Ovary (tissue), 9 donors: ENCODE measurements around the gene ZFYVE16. TPM values are rescaled to one million over a fixed set of nuclear protein-coding genes. Genes with fewer than 3 reads are reported as not detected.
"Not testable (repeated sequence)": the region's sequence is repeated elsewhere in the genome, so short reads cannot be mapped to it uniquely, and the experiment has no call there.

Experiments
- DNase-seq, 5 donors: peaks; one replicate each; pipeline ENCODE4 v3.0.0-alpha.2; 2019 to 2020
- H3K27ac ChIP-seq, 2 donors: fragments of 200-600 bp; one replicate each; pipeline versions ENCODE4 v1.5.1 to v1.8.0; 2019 to 2022
- H3K27me3 ChIP-seq: fragments of 200-600 bp; one replicate; pipeline ENCODE4 v1.8.0; 2022
- H3K36me3 ChIP-seq: fragments of 200-600 bp; sonication (generic); one replicate; pipeline ENCODE4 v1.5.1; 2019
- H3K4me1 ChIP-seq: one replicate; pipeline ENCODE4 v1.8.1; 2013; ENCODE audit warnings: mild to moderate bottlenecking, moderate library complexity; ENCODE audit not compliant: insufficient read depth
- H3K4me3 ChIP-seq: fragments of 200-600 bp; sonication (generic); one replicate; pipeline ENCODE4 v1.5.1; 2017
- H3K9me3 ChIP-seq, 2 donors: fragments of 200-600 bp in 1 of 2; sonication (generic) in 1 of 2; one replicate each; pipeline versions ENCODE4 v1.5.1 to v1.8.1; 2013 to 2019; ENCODE audit warnings: mild to moderate bottlenecking in 1 of 2, moderate library complexity in 1 of 2
- CTCF ChIP-seq, 3 donors: fragments of 450-650 bp in 2 of 3; fragments of 200-600 bp in 1 of 3; IDR thresholded peaks; one replicate each; pipeline versions ENCODE4 v1.5.1 to v1.8.0; 2016 to 2022; ENCODE audit warnings: antibody characterized with exemption in 3 of 3, mild to moderate bottlenecking in 1 of 3
- EP300 ChIP-seq: sonication (generic); formaldehyde crosslinking; IDR thresholded peaks from one replicate; pipeline ENCODE4 v1.6.1; 2017; ENCODE audit warnings: antibody characterized with exemption
- POLR2A ChIP-seq: fragments of 450-650 bp; IDR thresholded peaks from one replicate; pipeline ENCODE4 v1.6.1; 2017; ENCODE audit warnings: antibody characterized with exemption, mild to moderate bottlenecking, moderate library complexity
- WGBS, 3 donors: extraction: QIAGEN DNeasy Blood & Tissue Kit in 1 of 3; methylation state at CpG; one replicate each; pipeline versions ENCODE4 v1.1.5 to v1.1.7; 2013 to 2017; 5-methylcytosine and 5-hydroxymethylcytosine counted together
- intact Hi-C, 4 donors: fragments of 100-400 bp; cut with DNase I; formaldehyde crosslinking; loops; one replicate each; pipeline versions ENCODE4 v1.11.0 to v1.15.1; 2022 to 2023
- polyA plus RNA-seq, 2 donors: library from polyadenylated mRNA; stranded (reverse); fragments of 200-250 nt in 1 of 2; fragments of 350-450 nt in 1 of 2; fragmentation: Illumina TruSeq in 1 of 2; extraction: RNeasy Lipid Tissue Mini Kit (QIAGEN cat#74804) in 1 of 2; gene quantifications; one replicate each; pipeline ENCODE4 v1.2.3, GENCODE V29; 2013 to 2014
- total RNA-seq, 7 donors: library from RNA; depleted of rRNA in 2 of 7; stranded (reverse); fragments of >200 nt in 2 of 7; fragmentation: NEBNext Ultra II Directional in 3 of 7; extraction: Animal tissue kit (Norgen Biotek cat#: 25700) in 3 of 7; gene quantifications; one replicate each; pipeline versions ENCODE4 v1.1.0 to v1.2.4, GENCODE V29; 2016 to 2023
- donor health status: DM: no; HTN: no; CAD: no; lungs with moderate emphysema.
- donor health status: DM: no; HTN: no; CAD: no.
- donor health status: Bipolar disorder and iron deficiency.
- donor health status: DM: yes; HTN: yes; CAD: no.
- donor health status: DM: no; HTN: no; CAD: no.
- donor health status: DM: yes; HTN: yes; CAD: no.

ZFYVE16 gene
- total and polyA plus RNA-seq, 9 donors: 17.0 to 59.0 (median 45.9) TPM

GRCh38 chr5:80487444-80487828, 79.6 kb downstream of the ZFYVE16 start:
- 49 to 58% (median 54%) methylated on average over 18 of the region's 18 CpGs for WGBS, 3 donors
- Histone ChIP-seq H3K27ac (peak overlapping the region in 1 of 2 donors; percentile 71), H3K9me3 (no peaks in the 10 kb centered on the region), H3K4me3 (peak overlapping the region; percentile 58), H3K4me1 (peaks cover 2% of the 10 kb centered on the region), H3K27me3 (no peaks in the 10 kb centered on the region), H3K36me3 (no peaks in the 10 kb centered on the region)
- peak in 2 of 5 donors; percentile 31 to 34 for DNase-seq
- no peak for TF ChIP-seq EP300
- TF ChIP-seq CTCF (IDR thresholded peaks at IDR 0.05): no peak
- TF ChIP-seq POLR2A: no peak
- intact Hi-C loops: no loop called here

GRCh38 chr5:80487829-80488721, 80.2 kb downstream of the ZFYVE16 start, which contains the start of gene FAM151B:
Gene FAM151B, plus strand, starts transcription at chr5:80488100. Its CDS starts 24 bp downstream, at chr5:80488124.
- 0 to 1% (median 1%) methylated on average over 84 to 85 of the region's 85 CpGs for WGBS, 3 donors
- Histone ChIP-seq H3K4me1 (peaks cover 2% of the 10 kb centered on the region), H3K27me3 (no peaks in the 10 kb centered on the region), H3K4me3 (peak within 1 kb of the TSS; percentile 58), H3K27ac (peak within 1 kb of the TSS; percentile 3 to 71), H3K9me3 (no peaks in the 10 kb centered on the region), H3K36me3 (no peaks in the 10 kb centered on the region)
- intact Hi-C loops: no loop called here
- TF ChIP-seq POLR2A (no peak), CTCF (IDR thresholded peaks at IDR 0.05) (no peak), EP300 (no peak)
- DNase-seq: peak; percentile 62 to 86 (median 74)

DNA sequence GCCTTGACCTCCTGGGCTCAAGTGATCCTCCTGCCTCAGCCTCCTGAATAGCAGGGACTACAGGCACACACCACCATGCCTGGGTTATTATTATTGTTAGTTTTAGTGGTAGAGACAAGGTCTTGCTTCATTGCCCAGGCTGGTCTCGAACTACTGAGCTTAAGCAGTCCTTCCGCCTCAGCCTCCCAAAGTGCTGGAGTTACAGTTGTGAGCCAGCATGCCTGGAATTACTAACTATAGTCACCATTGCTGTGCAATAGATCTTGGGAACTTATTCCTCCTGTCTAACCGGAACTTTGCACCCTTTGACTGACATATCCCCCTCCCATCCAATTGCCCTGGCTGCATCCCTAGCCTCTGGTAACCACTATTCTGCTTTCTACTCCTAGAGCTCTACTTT, 83.4 kb downstream of the ZFYVE16 start:
- Histone ChIP-seq H3K4me3 (no peak overlapping the region), H3K4me1 (peaks cover 2% of the 10 kb centered on the region), H3K27me3 (no peaks in the 10 kb centered on the region), H3K9me3 (no peaks in the 10 kb centered on the region), H3K27ac (no peak overlapping the region), H3K36me3 (no peaks in the 10 kb centered on the region)
- 91 to 98% (median 97%) methylated on average over 3 of the region's 3 CpGs for WGBS, 3 donors
- intact Hi-C loops: no loop called here
- no peak for DNase-seq
- TF ChIP-seq CTCF (IDR thresholded peaks at IDR 0.05): no peak
- no peak for TF ChIP-seq POLR2A
- TF ChIP-seq EP300: no peak

DNA sequence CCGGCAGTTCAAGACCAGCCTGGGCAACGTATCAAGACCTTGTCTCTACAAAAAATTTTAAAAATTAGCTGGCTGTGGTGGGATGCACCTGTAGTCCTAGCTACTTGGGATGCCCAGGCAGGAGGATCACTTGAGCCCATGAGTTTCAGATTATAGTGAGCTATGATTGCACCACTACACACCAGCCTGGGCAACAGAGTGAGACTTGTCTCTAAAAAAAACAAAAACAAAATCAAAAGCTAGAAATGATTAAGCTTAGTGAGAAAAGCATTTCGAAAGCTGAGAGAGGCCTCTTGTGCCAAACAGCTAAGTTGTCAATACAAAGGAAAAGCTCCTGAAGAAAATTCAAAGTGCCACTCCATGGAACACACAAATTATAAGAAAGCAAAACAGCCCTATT, 84.9 kb downstream of the ZFYVE16 start:
- Histone ChIP-seq H3K36me3 (no peaks in the 10 kb centered on the region), H3K27ac (no peak overlapping the region), H3K4me1 (no peaks in the 10 kb centered on the region), H3K9me3 (no peaks in the 10 kb centered on the region), H3K4me3 (no peak overlapping the region), H3K27me3 (no peaks in the 10 kb centered on the region)
- intact Hi-C loops: no loop called here
- no peak for DNase-seq
- TF ChIP-seq EP300: no peak
- TF ChIP-seq CTCF (IDR thresholded peaks at IDR 0.05): no peak
- TF ChIP-seq POLR2A: no peak
- 92 to 98% (median 96%) methylated on average over 3 of the region's 3 CpGs for WGBS, 3 donors

GRCh38 chr5:80493443-80493842, 85.6 kb downstream of the ZFYVE16 start:
- intact Hi-C loops, H3K27ac ChIP-seq: not testable (repeated sequence)

More at GRCh38 chr5:80493443-80493842, 85.6 kb downstream of the ZFYVE16 start:
- H3K4me1 ChIP-seq, H3K9me3 ChIP-seq, DNase-seq, H3K27me3 ChIP-seq, H3K36me3 ChIP-seq, H3K4me3 ChIP-seq: not testable (repeated sequence)
- WGBS, 3 donors: 86 to 94% (median 87%) methylated on average over 7 of the region's 7 CpGs
